NT2/D1 (cell line): ENCODE results near the gene RIPPLY1.

ENCODE experiments used
- SUZ12 ChIP-seq: IDR thresholded peaks from 2 replicates; pipeline ENCODE4 v1.6.1; 2011; ENCODE audit not compliant: insufficient read length, insufficient read depth; ENCODE audit errors: extremely low read depth
- YY1 ChIP-seq: IDR thresholded peaks from 2 replicates; pipeline ENCODE4 v1.6.1; 2011; ENCODE audit not compliant: insufficient read length, insufficient read depth
- ZNF274 ChIP-seq: IDR thresholded peaks from 2 replicates; pipeline ENCODE4 v1.6.1; 2011; ENCODE audit warnings: mild to moderate bottlenecking, low read depth, low read length

DNA sequence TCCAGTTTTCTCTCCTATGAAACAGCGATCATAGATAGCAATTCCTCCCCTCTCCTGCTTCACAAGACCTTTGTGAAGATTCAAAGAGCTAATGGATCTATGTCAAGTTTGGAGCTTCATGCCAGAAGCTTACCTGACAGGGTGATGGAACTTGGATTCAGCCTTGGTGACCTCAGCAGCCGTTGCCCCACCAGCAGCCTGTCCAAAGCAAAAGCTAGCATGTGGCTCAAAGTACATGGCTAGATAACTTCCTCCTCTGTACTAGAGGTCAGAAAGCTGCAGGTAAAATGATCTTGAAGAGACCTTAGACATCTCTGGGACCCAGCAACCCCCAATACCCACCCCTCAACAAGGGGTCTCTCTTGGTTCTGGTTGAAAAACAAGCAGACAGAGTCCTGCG, 1.8 kb downstream of the RIPPLY1 start:
- TF ChIP-seq YY1 (no peak), ZNF274 (no peak), SUZ12 (no peak)
